Fibroblast of lung (primary cell): Measurements from ENCODE around the gene COL5A2. TPM values are rescaled to one million over a fixed set of nuclear protein-coding genes. Genes with fewer than 3 reads are reported as not detected.

Source experiments
- DNase-seq, 2 donors: peaks; one replicate each; pipeline versions ENCODE4 v3.0.0 to v3.0.0-alpha.2; 2010; ENCODE audit warnings: low read depth in 2 of 2
- H2AFZ ChIP-seq: 2 replicates; pipeline ENCODE4 v1.5.1; 2012; ENCODE audit warnings: low read length, control low read depth, inconsistent platforms
- H3K27ac ChIP-seq: 2 replicates; pipeline ENCODE4 v1.5.1; 2011; ENCODE audit warnings: low read length, control low read depth; ENCODE audit not compliant: insufficient read depth
- H3K27me3 ChIP-seq: 2 replicates; pipeline ENCODE4 v1.5.1; 2011; ENCODE audit warnings: mild to moderate bottlenecking, low read length; ENCODE audit not compliant: control insufficient read depth, insufficient read depth
- H3K36me3 ChIP-seq: 2 replicates; pipeline ENCODE4 v1.5.1; 2011; ENCODE audit warnings: low read length; ENCODE audit not compliant: control insufficient read depth, insufficient read depth
- H3K4me1 ChIP-seq: 2 replicates; pipeline ENCODE4 v1.5.1; 2011; ENCODE audit warnings: low read length; ENCODE audit not compliant: control insufficient read depth, insufficient read depth; ENCODE audit errors: extremely low read depth
- H3K4me2 ChIP-seq: 2 replicates; pipeline ENCODE4 v1.5.1; 2011; ENCODE audit warnings: low read length, control low read depth; ENCODE audit not compliant: insufficient read depth; ENCODE audit errors: extremely low read depth
- H3K4me3 ChIP-seq, 4 experiments: fragments of 200-600 bp in 1 of 4; sonication (generic) in 1 of 4; replicated peaks in 1 of 4; 2 replicates each; pipeline ENCODE4 v1.5.1; 2011 to 2016; ENCODE audit warnings: low read length in 4 of 4, low read depth in 3 of 4, mild to moderate bottlenecking in 3 of 4, control low read depth in 2 of 4, inconsistent platforms in 1 of 4, mixed read lengths in 1 of 4; ENCODE audit not compliant: insufficient read depth in 1 of 4; ENCODE audit errors: control extremely low read depth in 1 of 4
- H3K79me2 ChIP-seq: 2 replicates; pipeline ENCODE4 v1.5.1; 2012; ENCODE audit warnings: mild to moderate bottlenecking, low read length, inconsistent platforms; ENCODE audit not compliant: control insufficient read depth, insufficient read depth
- H3K9ac ChIP-seq: 2 replicates; pipeline ENCODE4 v1.5.1; 2011; ENCODE audit warnings: mild to moderate bottlenecking, low read length, control low read depth; ENCODE audit not compliant: insufficient read depth
- H3K9me3 ChIP-seq: 2 replicates; pipeline ENCODE4 v1.5.1; 2012; ENCODE audit warnings: low read depth, low read length; ENCODE audit not compliant: control insufficient read depth, insufficient read depth
- H4K20me1 ChIP-seq: 2 replicates; pipeline ENCODE4 v1.5.1; 2011; ENCODE audit warnings: low read length; ENCODE audit not compliant: control insufficient read depth, insufficient read depth; ENCODE audit errors: extremely low read depth
- EZH2 ChIP-seq: IDR thresholded peaks from 2 replicates; pipeline ENCODE4 v1.5.1; 2012; ENCODE audit warnings: low read length, control low read depth, mild to moderate bottlenecking; ENCODE audit errors: missing control alignments
- polyA plus RNA-seq, 2 donors: library from polyadenylated mRNA; depleted of rRNA in 1 of 2; stranded (reverse) in 1 of 2; unstranded in 1 of 2; fragments of >200 nt; gene quantifications; 2 replicates each; pipeline ENCODE4 v1.2.1, GENCODE V29; 2011 to 2012; ENCODE audit warnings: missing spikeins in 1 of 2
- total RNA-seq: library from RNA; depleted of rRNA; stranded (reverse); fragments of >200 nt; gene quantifications from 2 replicates; pipeline ENCODE4 v1.2.1, GENCODE V29; 2014
- TF ChIP-seq, protein P1 (sequence below), 2 donors: IDR thresholded peaks in 1 of 2; conservative IDR thresholded peaks in 1 of 2; 1 replicate in 1 of 2; 2 replicates in 1 of 2; pipeline ENCODE4 v1.5.1; 2011 to 2012; ENCODE audit warnings: low read length in 2 of 2, control low read depth in 1 of 2, inconsistent platforms in 1 of 2, low read depth in 1 of 2, mild to moderate bottlenecking in 1 of 2

Gene COL5A2
- total and polyA plus RNA-seq, 2 donors (not counting 1 experiment from before 2014, with no cell fraction given): 253 to 353 TPM

DNA sequence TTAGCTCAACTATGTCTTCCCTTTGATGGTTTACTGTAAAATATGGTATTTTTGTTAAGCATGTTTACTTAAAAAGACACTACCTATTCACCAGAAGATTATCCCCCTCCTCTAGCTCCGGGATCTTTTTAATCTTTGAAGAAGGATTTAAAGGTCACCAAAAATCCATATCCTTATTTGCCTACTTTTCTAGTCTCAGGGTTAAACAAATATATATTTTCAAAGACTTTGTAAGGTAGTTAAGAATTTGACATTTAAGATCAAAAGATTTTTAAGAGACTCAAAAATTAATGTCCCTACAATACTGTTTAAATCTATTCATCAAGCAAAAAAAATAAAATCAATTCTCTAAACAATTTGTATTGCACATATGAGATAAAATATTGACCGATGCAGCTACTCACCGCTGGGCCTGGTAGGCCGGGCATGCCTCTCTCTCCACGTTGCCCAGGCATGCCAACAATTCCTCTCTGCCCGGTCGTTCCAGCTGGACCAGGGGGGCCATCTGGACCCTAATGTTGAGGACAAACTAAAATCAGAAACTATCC, 129.3 kb downstream of the COL5A2 start:
- H3K27ac ChIP-seq: no peak overlapping the region
- no peak overlapping the region for H3K9ac ChIP-seq

DNA sequence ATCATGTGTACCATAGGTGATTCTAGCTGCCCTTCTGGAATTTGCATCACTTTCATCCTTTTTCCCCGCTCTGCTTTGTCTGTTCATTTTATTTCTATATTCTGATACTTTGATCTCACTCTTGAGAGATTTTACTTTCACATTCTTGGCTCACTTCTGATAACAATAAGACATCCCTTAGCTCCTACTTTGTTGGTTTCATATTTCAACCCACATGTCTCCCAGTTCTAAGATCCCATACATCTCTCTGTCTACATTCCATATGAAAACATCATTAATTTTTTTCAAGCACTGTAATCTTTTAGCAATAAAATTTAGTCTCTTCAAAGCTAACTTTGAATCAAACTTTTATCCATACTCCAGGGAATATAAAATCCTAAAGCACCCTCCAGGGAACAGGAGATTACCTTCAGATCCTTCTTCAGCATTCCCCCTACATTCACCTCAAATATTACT, 129.8 kb downstream of the COL5A2 start:
- no peaks in the 10 kb centered on the region for H3K79me2 ChIP-seq
- H3K4me1 ChIP-seq: no peaks in the 10 kb centered on the region
- no peak for TF ChIP-seq EZH2
- peaks cover 4% of the 10 kb centered on the region for H4K20me1 ChIP-seq
- H3K4me2 ChIP-seq: no peak overlapping the region
- peaks cover 18% of the 10 kb centered on the region for H3K36me3 ChIP-seq
- DNase-seq: peak in 1 of 2 donors; percentile 56
- no peak overlapping the region for H3K9ac ChIP-seq
- H3K27ac ChIP-seq: no peak overlapping the region
- no peaks in the 10 kb centered on the region for H3K9me3 ChIP-seq
- no peaks in the 10 kb centered on the region for H3K27me3 ChIP-seq
- no peak overlapping the region for H2AFZ ChIP-seq
- H3K4me3 ChIP-seq: no peak overlapping the region

More for the DNA sequence above, 129.3 kb downstream of the COL5A2 start:
- Histone ChIP-seq H3K9me3 (no peaks in the 10 kb centered on the region), H3K4me1 (no peaks in the 10 kb centered on the region), H3K79me2 (no peaks in the 10 kb centered on the region), H3K27me3 (no peaks in the 10 kb centered on the region), H2AFZ (no peak overlapping the region), H3K4me3 (no peak overlapping the region), H4K20me1 (peaks cover 4% of the 10 kb centered on the region), H3K36me3 (peaks cover 18% of the 10 kb centered on the region), H3K4me2 (no peak overlapping the region)
- DNase-seq: no peak
- no peak for TF ChIP-seq EZH2

DNA sequence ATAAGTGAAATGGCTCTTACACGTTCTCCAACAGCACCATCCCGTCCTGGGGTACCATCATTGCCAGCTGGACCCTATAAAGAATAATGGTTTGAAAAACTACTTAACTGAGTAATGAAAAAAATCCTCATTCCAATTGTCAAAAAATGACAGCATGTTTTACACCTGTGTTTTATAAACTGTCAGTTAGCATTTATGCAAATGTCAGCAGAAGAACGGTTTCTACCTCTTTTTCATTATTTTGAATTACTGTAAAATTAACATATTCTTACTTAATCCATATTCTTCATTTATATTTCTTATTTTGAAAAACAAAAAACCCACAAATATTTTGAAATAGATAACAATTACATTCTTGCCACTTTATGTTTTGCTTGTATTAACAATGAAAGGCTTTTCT, 131.4 kb downstream of the COL5A2 start:
- H3K27ac ChIP-seq: no peak overlapping the region
- no peaks in the 10 kb centered on the region for H3K9me3 ChIP-seq
- H4K20me1 ChIP-seq: peaks cover 4% of the 10 kb centered on the region
- no peaks in the 10 kb centered on the region for H3K4me1 ChIP-seq
- H3K9ac ChIP-seq: no peak overlapping the region
- peaks cover 19% of the 10 kb centered on the region for H3K36me3 ChIP-seq
- H3K27me3 ChIP-seq: no peaks in the 10 kb centered on the region
- no peak overlapping the region for H2AFZ ChIP-seq
- DNase-seq: no peak
- no peak overlapping the region for H3K4me2 ChIP-seq
- no peak for TF ChIP-seq EZH2
- TF ChIP-seq, protein P1, sequence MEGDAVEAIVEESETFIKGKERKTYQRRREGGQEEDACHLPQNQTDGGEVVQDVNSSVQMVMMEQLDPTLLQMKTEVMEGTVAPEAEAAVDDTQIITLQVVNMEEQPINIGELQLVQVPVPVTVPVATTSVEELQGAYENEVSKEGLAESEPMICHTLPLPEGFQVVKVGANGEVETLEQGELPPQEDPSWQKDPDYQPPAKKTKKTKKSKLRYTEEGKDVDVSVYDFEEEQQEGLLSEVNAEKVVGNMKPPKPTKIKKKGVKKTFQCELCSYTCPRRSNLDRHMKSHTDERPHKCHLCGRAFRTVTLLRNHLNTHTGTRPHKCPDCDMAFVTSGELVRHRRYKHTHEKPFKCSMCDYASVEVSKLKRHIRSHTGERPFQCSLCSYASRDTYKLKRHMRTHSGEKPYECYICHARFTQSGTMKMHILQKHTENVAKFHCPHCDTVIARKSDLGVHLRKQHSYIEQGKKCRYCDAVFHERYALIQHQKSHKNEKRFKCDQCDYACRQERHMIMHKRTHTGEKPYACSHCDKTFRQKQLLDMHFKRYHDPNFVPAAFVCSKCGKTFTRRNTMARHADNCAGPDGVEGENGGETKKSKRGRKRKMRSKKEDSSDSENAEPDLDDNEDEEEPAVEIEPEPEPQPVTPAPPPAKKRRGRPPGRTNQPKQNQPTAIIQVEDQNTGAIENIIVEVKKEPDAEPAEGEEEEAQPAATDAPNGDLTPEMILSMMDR (conservative IDR thresholded peaks at IDR 0.05 in 1 of 2, IDR thresholded peaks at IDR 0.05 in 1 of 2; ENCODE audit: low read depth in 1 of 2, low read length in 2 of 2): no peak
- no peaks in the 10 kb centered on the region for H3K79me2 ChIP-seq
- no peak overlapping the region for H3K4me3 ChIP-seq

DNA sequence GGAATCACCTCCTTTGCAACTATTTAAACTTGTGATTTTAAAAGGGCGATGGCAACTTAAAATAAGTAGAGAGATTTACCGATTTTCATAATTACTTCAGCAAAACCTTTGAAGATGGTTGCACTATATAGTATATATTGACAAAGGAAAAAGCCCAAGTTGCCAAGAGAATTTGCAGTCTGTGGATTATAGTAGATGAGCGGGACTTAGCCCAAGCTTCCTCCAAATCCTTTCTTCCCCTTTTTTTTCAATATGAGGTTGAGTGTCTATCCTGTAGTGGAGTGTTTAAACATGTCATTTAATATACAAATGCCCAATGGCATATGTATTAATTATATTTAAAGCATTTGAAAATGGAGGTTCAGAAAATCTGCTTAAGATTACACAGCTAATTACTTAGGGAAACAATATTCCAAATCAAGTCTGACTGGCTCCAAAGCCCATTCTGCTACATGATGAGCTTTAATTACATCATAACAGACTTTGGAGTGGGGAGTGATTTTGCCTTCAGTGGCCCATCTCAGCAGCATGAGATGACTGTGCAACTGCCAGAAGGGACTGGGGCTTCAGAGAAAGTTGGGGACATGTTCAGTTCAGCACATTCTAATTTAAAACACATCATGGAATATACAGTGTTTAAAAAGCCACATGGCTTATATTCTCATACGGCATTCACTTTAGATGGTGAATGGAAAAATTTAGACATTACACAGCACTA, 132.2 kb downstream of the COL5A2 start:
- no peak for DNase-seq
- H3K4me2 ChIP-seq: no peak overlapping the region
- no peak overlapping the region for H2AFZ ChIP-seq
- H3K79me2 ChIP-seq: no peaks in the 10 kb centered on the region
- H3K9me3 ChIP-seq: no peaks in the 10 kb centered on the region
- no peak overlapping the region for H3K9ac ChIP-seq
- H3K27me3 ChIP-seq: no peaks in the 10 kb centered on the region
- peaks cover 18% of the 10 kb centered on the region for H3K36me3 ChIP-seq
- H3K27ac ChIP-seq: no peak overlapping the region
- no peak overlapping the region for H3K4me3 ChIP-seq
- H3K4me1 ChIP-seq: no peaks in the 10 kb centered on the region
- TF ChIP-seq EZH2: no peak
- TF ChIP-seq, protein P1 (conservative IDR thresholded peaks at IDR 0.05 in 1 of 2, IDR thresholded peaks at IDR 0.05 in 1 of 2; ENCODE audit: low read depth in 1 of 2, low read length in 2 of 2): no peak
- H4K20me1 ChIP-seq: peaks cover 4% of the 10 kb centered on the region
